CD4-positive, alpha-beta T cell treated with Interleukin-1 beta for 1 hour (primary cell): Measurements from ENCODE around the gene PLA2G4F.
"Not testable (repeated sequence)": the region's sequence is repeated elsewhere in the genome, so short reads cannot be mapped to it uniquely, and the experiment has no call there.

Experiments used
- DNase-seq, 2 donors: peaks; one replicate each; pipeline ENCODE4 v3.0.0-alpha.2; 2020 to 2022

PLA2G4F gene

GRCh38 chr15:42093966-42094365 is 62.5 kb downstream of the PLA2G4F start:
- no peak for DNase-seq

- no peak for DNase-seq
These were observed 63.8 kb downstream of the PLA2G4F start for GRCh38 chr15:42092398-42093318.

DNA sequence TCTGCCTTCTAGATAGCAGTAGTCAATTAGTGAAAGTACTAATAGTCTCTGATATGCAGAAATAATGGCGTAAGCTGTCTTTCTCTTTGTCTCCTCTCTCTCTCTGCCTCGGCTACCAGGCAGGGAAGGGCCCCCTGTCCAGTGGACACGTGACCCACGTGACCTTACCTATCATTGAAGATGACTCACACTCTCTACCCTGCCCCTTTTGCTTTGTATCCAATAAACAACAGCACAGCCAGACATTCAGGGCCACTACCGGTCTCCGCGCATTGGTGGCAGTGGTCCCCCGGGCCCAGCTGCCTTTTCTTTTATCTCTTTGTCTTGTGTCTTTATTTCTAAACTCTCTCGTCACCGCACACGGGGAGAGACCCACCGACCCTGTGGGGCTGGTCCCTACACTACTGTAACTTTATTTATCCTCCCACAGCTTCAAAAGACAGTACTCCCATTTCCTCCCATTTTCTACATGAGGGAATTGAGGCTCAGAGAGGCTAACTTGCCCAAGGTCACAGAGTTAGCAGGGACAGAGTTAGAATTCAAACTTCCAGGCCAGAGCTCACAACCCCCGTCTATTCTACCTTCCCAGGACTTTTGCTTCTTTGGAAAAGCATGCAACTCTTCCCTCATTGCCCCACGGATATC is 64.6 kb downstream of the PLA2G4F start:
- not testable (repeated sequence) for DNase-seq

DNA sequence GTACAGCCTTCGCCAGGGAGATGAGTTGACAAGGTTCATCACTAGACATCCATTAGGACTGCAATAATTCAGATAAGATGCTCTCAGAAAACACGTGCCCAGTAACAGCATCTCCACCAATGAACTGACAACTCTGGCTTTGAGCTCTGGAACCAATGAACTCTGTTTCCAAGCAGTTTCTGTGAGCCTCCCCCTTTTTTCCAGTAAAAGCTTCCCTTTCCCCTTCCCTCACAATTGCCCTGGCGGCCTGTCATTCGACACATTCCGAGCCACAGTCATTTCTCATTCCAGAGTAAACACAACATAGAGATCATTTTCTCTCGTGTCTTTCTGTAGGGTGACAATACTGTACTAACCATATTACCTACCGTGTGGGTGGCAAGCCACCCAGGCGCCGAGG is 65.7 kb downstream of the PLA2G4F start:
- DNase-seq, result no peak

- no peak for DNase-seq
These were observed 66.1 kb downstream of the PLA2G4F start for GRCh38 chr15:42090370-42090769.

GRCh38 chr15:42089942-42090341 is 66.5 kb downstream of the PLA2G4F start:
- DNase-seq, result no peak
